Vagina (tissue), 2 donors: Measurements from ENCODE around the gene MZF1. TPM values are rescaled to one million over a fixed set of nuclear protein-coding genes. Genes with fewer than 3 reads are reported as not detected.

ENCODE experiments used
- DNase-seq, 2 donors: peaks; one replicate each; pipeline ENCODE4 v3.0.0-alpha.2; 2017; ENCODE audit errors: extremely low spot score in 2 of 2
- H3K27ac ChIP-seq: fragments of 200-600 bp; sonication (generic); one replicate; pipeline ENCODE4 v1.5.1; 2019
- H3K27me3 ChIP-seq: fragments of 200-600 bp; sonication (generic); one replicate; pipeline ENCODE4 v1.5.1; 2019
- H3K36me3 ChIP-seq, 2 donors: fragments of 200-600 bp; sonication (generic); one replicate each; pipeline ENCODE4 v1.5.1; 2017 to 2019
- H3K4me1 ChIP-seq: fragments of 200-600 bp; sonication (generic); one replicate; pipeline ENCODE4 v1.5.1; 2019
- H3K4me3 ChIP-seq, 2 donors: fragments of 200-600 bp; sonication (generic); 1 replicate in 1 of 2; 2 replicates in 1 of 2; pipeline ENCODE4 v1.5.1; 2016 to 2019
- H3K9me3 ChIP-seq: fragments of 200-600 bp; sonication (generic); one replicate; pipeline ENCODE4 v1.5.1; 2019
- POLR2A ChIP-seq, 2 donors: fragments of 450-650 bp; IDR thresholded peaks; one replicate each; pipeline ENCODE4 v1.6.1; 2017; ENCODE audit warnings: antibody characterized with exemption in 2 of 2, mild to moderate bottlenecking in 2 of 2, moderate library complexity in 2 of 2
- POLR2AphosphoS5 ChIP-seq, 2 donors: sonication (generic); formaldehyde crosslinking; IDR thresholded peaks; one replicate each; pipeline ENCODE4 v1.9.0; 2017; ENCODE audit warnings: antibody characterized with exemption in 2 of 2, mild to moderate bottlenecking in 2 of 2, low read depth in 1 of 2; ENCODE audit not compliant: insufficient read depth in 1 of 2
- intact Hi-C: fragments of 100-400 bp; cut with DNase I; formaldehyde crosslinking; loops from one replicate; pipeline ENCODE4 v1.15.1; 2023
- total RNA-seq: library from RNA; depleted of rRNA; stranded (reverse); fragments of >200 nt; gene quantifications from one replicate; pipeline ENCODE4 v1.2.3, GENCODE V29; 2016
- TF ChIP-seq, protein P1 (sequence below), 3 experiments: fragments of 450-650 bp in 2 of 3; fragments of 200-600 bp in 1 of 3; sonication (generic) in 1 of 3; IDR thresholded peaks; one replicate each; pipeline ENCODE4 v1.5.1; 2017 to 2019; ENCODE audit warnings: antibody characterized with exemption in 3 of 3, mild to moderate bottlenecking in 2 of 3, moderate library complexity in 2 of 3

Gene MZF1
- total RNA-seq, 1 donor from 2014 or later = 32.2 TPM

DNA sequence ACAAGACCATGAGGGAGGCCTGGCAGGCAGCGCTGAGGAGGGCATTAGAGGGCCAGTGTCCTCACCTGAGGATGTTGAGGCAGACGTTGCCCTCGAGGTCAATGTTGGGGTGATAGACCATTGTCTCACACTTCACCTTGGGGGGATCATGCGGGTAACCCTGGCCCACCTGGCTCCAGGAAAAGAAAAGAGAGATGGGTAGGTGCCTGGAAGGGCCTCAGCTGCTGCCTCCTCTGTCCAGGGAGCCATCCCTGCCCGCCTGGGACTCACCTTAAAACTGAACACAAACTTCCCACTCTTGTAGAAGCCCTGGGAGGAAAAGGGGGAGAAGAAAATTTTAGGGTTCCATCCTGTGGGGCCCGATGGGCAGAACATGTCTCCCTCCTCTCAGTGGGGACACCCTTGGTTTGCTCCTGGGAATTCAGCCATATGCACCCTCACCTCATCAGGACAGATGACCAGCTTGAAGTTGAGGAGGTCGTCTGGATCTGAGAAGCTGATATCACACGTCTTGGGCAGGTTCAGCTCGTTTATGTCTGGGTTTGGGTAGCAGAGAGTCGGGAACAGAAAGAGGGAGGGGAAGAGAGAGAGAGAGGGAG, 16.4 kb downstream of the MZF1 start:
- DNase-seq = peak in 1 of 2 donors; percentile 80
- TF ChIP-seq POLR2AphosphoS5 (IDR thresholded peaks at IDR 0.05; ENCODE audit: insufficient read depth in 1 of 2, low read depth in 1 of 2) (no peak), POLR2A (IDR thresholded peaks at IDR 0.05) (no peak)
- TF ChIP-seq, protein P1, sequence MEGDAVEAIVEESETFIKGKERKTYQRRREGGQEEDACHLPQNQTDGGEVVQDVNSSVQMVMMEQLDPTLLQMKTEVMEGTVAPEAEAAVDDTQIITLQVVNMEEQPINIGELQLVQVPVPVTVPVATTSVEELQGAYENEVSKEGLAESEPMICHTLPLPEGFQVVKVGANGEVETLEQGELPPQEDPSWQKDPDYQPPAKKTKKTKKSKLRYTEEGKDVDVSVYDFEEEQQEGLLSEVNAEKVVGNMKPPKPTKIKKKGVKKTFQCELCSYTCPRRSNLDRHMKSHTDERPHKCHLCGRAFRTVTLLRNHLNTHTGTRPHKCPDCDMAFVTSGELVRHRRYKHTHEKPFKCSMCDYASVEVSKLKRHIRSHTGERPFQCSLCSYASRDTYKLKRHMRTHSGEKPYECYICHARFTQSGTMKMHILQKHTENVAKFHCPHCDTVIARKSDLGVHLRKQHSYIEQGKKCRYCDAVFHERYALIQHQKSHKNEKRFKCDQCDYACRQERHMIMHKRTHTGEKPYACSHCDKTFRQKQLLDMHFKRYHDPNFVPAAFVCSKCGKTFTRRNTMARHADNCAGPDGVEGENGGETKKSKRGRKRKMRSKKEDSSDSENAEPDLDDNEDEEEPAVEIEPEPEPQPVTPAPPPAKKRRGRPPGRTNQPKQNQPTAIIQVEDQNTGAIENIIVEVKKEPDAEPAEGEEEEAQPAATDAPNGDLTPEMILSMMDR (IDR thresholded peaks at IDR 0.05) = no peak
- H3K36me3 ChIP-seq = peaks cover 0 to 20% of the 10 kb centered on the region in 2 donors
- peak overlapping the region; percentile 100 for H3K27ac ChIP-seq
- H3K4me3 ChIP-seq = peak overlapping the region; percentile 81 to 89
- H3K9me3 ChIP-seq = no peaks in the 10 kb centered on the region
- H3K4me1 ChIP-seq = peaks cover 60% of the 10 kb centered on the region
- intact Hi-C loops = no loop called here
- no peaks in the 10 kb centered on the region for H3K27me3 ChIP-seq

DNA sequence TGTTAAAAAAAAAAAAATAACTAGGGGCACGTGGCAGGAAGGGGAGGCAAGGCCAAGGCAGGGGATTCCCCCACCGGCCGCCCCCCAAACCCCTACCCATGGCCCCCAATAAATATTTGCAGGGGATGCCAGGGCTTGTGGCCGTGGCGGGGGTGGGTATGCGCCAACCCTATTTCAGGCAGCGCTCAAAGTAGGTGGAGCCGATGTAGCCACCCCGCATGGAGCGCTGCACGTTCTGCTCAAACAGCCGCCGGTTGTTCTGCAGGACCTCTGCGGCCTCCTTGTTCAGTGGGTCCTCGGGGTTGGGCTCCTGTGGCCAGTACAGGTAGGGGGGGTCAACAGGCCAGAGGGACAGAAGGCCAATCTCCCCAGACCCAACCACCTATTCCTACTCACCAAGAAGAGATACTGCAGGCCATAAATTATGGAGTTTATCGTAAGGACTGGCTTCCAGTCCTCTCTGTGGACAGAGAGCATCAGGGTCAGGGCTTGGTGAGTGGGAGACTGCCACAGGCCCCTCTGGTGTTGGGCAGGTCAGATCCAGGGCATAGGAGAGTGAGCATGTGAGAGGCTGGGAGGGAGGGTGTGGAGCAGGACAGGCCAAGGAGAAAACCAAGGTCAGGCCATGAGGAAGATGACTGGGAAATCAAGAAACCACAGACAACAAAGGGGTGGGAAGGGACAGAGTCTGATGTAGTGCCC, 17.1 kb downstream of the MZF1 start:
- intact Hi-C loops = no loop called here
- Histone ChIP-seq H3K4me1 (peaks cover 54% of the 10 kb centered on the region), H3K27ac (peak overlapping the region; percentile 96), H3K4me3 (no peak overlapping the region), H3K36me3 (peaks cover 0 to 27% of the 10 kb centered on the region in 2 donors), H3K9me3 (no peaks in the 10 kb centered on the region), H3K27me3 (no peaks in the 10 kb centered on the region)
- TF ChIP-seq POLR2AphosphoS5 (IDR thresholded peaks at IDR 0.05; ENCODE audit: insufficient read depth in 1 of 2, low read depth in 1 of 2) (no peak), POLR2A (IDR thresholded peaks at IDR 0.05) (no peak)
- TF ChIP-seq, protein P1 (IDR thresholded peaks at IDR 0.05) = no peak
- peak in 1 of 2 donors; percentile 87 for DNase-seq

DNA sequence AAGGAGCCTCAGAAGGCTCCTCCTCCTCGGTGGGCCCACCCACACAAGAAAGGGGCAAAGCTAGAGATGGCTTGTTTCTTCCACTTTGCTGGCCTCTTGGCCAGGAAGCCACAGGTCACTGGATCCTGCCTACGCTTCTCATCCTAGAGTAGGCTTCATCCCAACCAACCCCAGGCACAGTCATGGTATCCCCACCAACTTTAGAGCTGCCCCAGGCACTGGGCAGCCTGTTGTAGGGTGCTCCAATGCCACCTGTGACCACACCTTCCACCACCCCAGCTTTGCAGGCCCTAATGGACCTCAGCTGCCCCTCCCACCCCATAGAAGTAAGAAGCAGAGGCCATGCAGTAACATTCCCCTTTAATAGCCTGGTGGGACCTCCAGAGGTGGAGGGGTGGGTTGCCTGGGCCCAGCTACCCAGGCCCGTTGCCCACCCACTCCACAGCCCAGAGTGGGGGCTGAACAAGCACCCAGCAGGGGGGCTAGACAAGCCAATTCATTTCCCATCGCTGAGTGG, 17.7 kb downstream of the MZF1 start:
- DNase-seq = no peak
- intact Hi-C loops = no loop called here
- Histone ChIP-seq H3K4me3 (peak overlapping the region; percentile 71 to 73), H3K27me3 (no peaks in the 10 kb centered on the region), H3K9me3 (no peaks in the 10 kb centered on the region), H3K27ac (peak overlapping the region; percentile 96), H3K4me1 (peaks cover 54% of the 10 kb centered on the region), H3K36me3 (peaks cover 0 to 33% of the 10 kb centered on the region in 2 donors)
- TF ChIP-seq POLR2AphosphoS5 (IDR thresholded peaks at IDR 0.05; ENCODE audit: insufficient read depth in 1 of 2, low read depth in 1 of 2) = no peak
- no peak for TF ChIP-seq POLR2A (IDR thresholded peaks at IDR 0.05)
- TF ChIP-seq, protein P1 (IDR thresholded peaks at IDR 0.05) = no peak

DNA sequence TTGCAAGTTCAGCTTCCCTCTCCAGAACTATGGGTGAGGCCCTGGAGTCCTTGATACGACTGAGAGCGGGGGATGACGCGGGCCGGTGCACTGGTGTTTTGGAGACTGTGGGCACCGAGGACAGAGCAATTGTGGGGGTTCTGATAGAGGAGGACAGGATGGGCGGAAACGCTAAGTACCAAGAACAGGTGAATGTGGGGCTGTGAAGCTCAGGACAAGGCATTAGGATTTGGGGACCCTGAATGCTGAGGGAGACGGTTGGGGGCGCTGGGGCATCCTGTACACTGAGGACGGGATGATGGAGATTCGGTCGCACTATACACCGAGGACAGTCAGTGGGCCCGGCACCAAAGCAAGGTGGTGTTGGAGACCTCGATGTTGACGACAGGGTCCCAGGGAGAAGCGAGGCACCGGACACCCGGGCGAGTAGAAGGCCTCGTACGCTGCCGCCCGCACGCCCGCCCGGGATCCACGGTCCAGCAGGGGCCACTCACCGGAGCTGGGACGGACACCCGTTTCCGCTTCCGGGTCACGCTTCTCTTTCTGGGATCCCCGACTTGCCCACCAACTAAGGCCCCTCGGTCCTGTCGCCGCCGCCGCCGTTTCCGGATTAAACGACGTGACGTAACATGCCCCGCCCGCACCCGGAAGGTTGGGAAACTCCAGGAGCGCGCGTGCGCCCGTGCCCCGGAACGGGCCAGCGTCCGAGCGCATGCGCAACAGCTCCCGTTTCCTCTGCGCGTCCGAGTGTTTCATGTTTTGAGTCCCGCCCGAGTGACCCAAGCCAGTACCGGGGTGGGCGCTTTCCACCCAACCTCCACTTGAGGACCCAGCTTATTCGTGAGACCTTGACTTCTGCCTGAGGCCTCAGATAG, 18.4 kb downstream of the MZF1 start, which contains the start of gene CHMP2A:
Gene CHMP2A (minus strand): TSS at position 612 of the 875 bp plus-strand sequence. CDS start 893 bp downstream, outside the sequence.
- H3K36me3 ChIP-seq = peaks cover 0 to 40% of the 10 kb centered on the region in 2 donors
- H3K4me1 ChIP-seq = peaks cover 47% of the 10 kb centered on the region

More for the DNA sequence above, 18.4 kb downstream of the MZF1 start, which contains the start of gene CHMP2A:
- Histone ChIP-seq H3K4me3 (peak within 1 kb of the TSS; percentile 71 to 73), H3K27me3 (no peaks in the 10 kb centered on the region), H3K27ac (peak within 1 kb of the TSS; percentile 96), H3K9me3 (no peaks in the 10 kb centered on the region)
- TF ChIP-seq POLR2A (IDR thresholded peaks at IDR 0.05) (peak in 1 of 2 donors; percentile 47), POLR2AphosphoS5 (IDR thresholded peaks at IDR 0.05; ENCODE audit: insufficient read depth in 1 of 2, low read depth in 1 of 2) (peak; percentile 92 to 97)
- TF ChIP-seq, protein P1 (IDR thresholded peaks at IDR 0.05) = no peak
- DNase-seq = peak; percentile 97 to 98
- intact Hi-C loops = no loop called here
